Nucleus accumbens (tissue), 56 donors: ENCODE data around the gene SYT7.
A peak's percentile ranks its signal among the peaks of the same experiment; 100 is the strongest.

ENCODE experiments used
- DNase-seq, 56 donors: peaks; one replicate each; lab custom pipeline; 2025; lab: John Stamatoyannopoulos, UW

SYT7 gene

GRCh38 chr11:61587541-61587941 is 6.7 kb upstream of the SYT7 start:
- DNase-seq, result peak in 7 of 56 donors; percentile 17 to 72 (median 22)

GRCh38 chr11:61586792-61587430 is 6.0 kb upstream of the SYT7 start:
- no peak for DNase-seq

GRCh38 chr11:61585115-61585514 is 4.2 kb upstream of the SYT7 start:
- DNase-seq, result no peak

- DNase-seq, result no peak
Measured at GRCh38 chr11:61581931-61582330, 1.1 kb upstream of the SYT7 start.

- DNase-seq, result peak in 1 of 56 donors; percentile 13
Measured at GRCh38 chr11:61580271-61580888, 496 bp downstream of the SYT7 start.

GRCh38 chr11:61579676-61580270 is 1.1 kb downstream of the SYT7 start:
- peak in 2 of 56 donors; percentile 18 to 21 for DNase-seq

- DNase-seq, result no peak
Measured at GRCh38 chr11:61578819-61579675, 1.8 kb downstream of the SYT7 start.

GRCh38 chr11:61577383-61578118 is 3.3 kb downstream of the SYT7 start:
- DNase-seq, result no peak

- no peak for DNase-seq
Measured at GRCh38 chr11:61575886-61576861, 4.7 kb downstream of the SYT7 start.

- no peak for DNase-seq
Measured at GRCh38 chr11:61574611-61575010, 6.3 kb downstream of the SYT7 start.

- DNase-seq, result no peak
Measured at GRCh38 chr11:61572913-61573312, 8.0 kb downstream of the SYT7 start.

GRCh38 chr11:61571869-61572268 is 9.0 kb downstream of the SYT7 start:
- DNase-seq, result peak in 37 of 56 donors; percentile 8 to 86 (median 48)

- DNase-seq, result peak in 41 of 56 donors; percentile 13 to 92 (median 63)
Measured at GRCh38 chr11:61571337-61571736, 9.5 kb downstream of the SYT7 start.

- no peak for DNase-seq
Measured at GRCh38 chr11:61569701-61570100, 11.2 kb downstream of the SYT7 start.

- DNase-seq, result no peak
Measured at GRCh38 chr11:61569018-61569417, 11.9 kb downstream of the SYT7 start.

- peak in 40 of 56 donors; percentile 13 to 74 (median 35) for DNase-seq
Measured at GRCh38 chr11:61567286-61568061, 13.4 kb downstream of the SYT7 start.

- peak in 11 of 56 donors; percentile 17 to 58 (median 30) for DNase-seq
Measured at GRCh38 chr11:61564936-61565696, 15.8 kb downstream of the SYT7 start.
